Measurements from ENCODE around the gene PRSS27. TPM values are rescaled to one million over a fixed set of nuclear protein-coding genes. Genes with fewer than 3 reads are reported as not detected.

Gene PRSS27
- total and polyA plus RNA-seq, 2 donors (not counting 3 experiments of a cell fraction or from before 2014, with no cell fraction given), result 0.33 to 0.53 TPM

GRCh38 chr16:2745961-2746360 lies 25.9 kb upstream of the PRSS27 start:
- CTCF ChIA-PET, result interaction anchor here (1.2 kb wide), 1 partner anchor 181 kb away, joined by 4 read pairs; no protein-coding TSS in a partner anchor
- no peak for TF ChIP-seq POLR2AphosphoS5 (IDR thresholded peaks at IDR 0.05; ENCODE audit: insufficient read depth, low read depth, low read length)
- no peak for TF ChIP-seq EZH2 (IDR thresholded peaks at IDR 0.05; ENCODE audit: borderline replicate concordance, low read depth, low read length, severe bottlenecking)
- TF ChIP-seq CTCF (IDR thresholded peaks at IDR 0.05; ENCODE audit: extremely low read depth in 1 of 2, insufficient read depth in 1 of 2, low read depth in 1 of 2, low read length in 2 of 2), result no peak
- no peak for TF ChIP-seq POLR2A (IDR thresholded peaks at IDR 0.05; ENCODE audit: low read depth, low read length)
- no peak for TF ChIP-seq GATA2 (IDR thresholded peaks at IDR 0.05; ENCODE audit: insufficient read depth, insufficient read length, low read depth, low read length)
- no peak for TF ChIP-seq FOS (IDR thresholded peaks at IDR 0.05; ENCODE audit: borderline replicate concordance, insufficient read depth, low read length)
- no peak for TF ChIP-seq MAX (IDR thresholded peaks at IDR 0.05; ENCODE audit: insufficient read depth, insufficient read length)
- no peak for TF ChIP-seq JUN (IDR thresholded peaks at IDR 0.05; ENCODE audit: borderline replicate concordance, insufficient read depth, insufficient read length, low read depth)
- TF ChIP-seq MYC (IDR thresholded peaks at IDR 0.05; ENCODE audit: low read depth, low read length), result no peak
- Histone ChIP-seq H3K27ac (ENCODE audit: insufficient read depth, low read depth, low read length) (no peak overlapping the region), H3K27me3 (ENCODE audit: control insufficient read depth in 2 of 2, insufficient read depth in 2 of 2, low read length in 2 of 2) (no peaks in the 10 kb centered on the region), H3K9me1 (replicated peaks; ENCODE audit: control insufficient read depth, extremely low read depth, insufficient read depth, low read length) (no peaks in the 10 kb centered on the region), H4K20me1 (replicated peaks; ENCODE audit: control insufficient read depth, extremely low read depth, insufficient read depth, low read length) (no peaks in the 10 kb centered on the region), H3K9me3 (replicated peaks; ENCODE audit: control insufficient read depth, insufficient read depth, low read length) (no peaks in the 10 kb centered on the region), H3K4me3 (replicated peaks in 1 of 3; ENCODE audit: insufficient read depth in 1 of 3, low read depth in 1 of 3, low read length in 3 of 3) (no peak overlapping the region), H2AFZ (ENCODE audit: low read depth, low read length) (no peak overlapping the region), H3K36me3 (ENCODE audit: control insufficient read depth in 2 of 2, extremely low read depth in 1 of 2, insufficient read depth in 2 of 2, low read length in 2 of 2) (no peaks in the 10 kb centered on the region), H3K9ac (replicated peaks; ENCODE audit: extremely low read depth, insufficient read depth, low read length) (no peak overlapping the region), H3K4me1 (ENCODE audit: control insufficient read depth, extremely low read depth, insufficient read depth, low read length) (no peaks in the 10 kb centered on the region), H3K4me2 (ENCODE audit: insufficient read depth, low read length) (no peak overlapping the region), H3K79me2 (ENCODE audit: control insufficient read depth, insufficient read depth, low read length) (no peaks in the 10 kb centered on the region)
- no peak for DNase-seq (ENCODE audit: low read depth, low spot score)
- FAIRE-seq, result no peak
- dilution Hi-C loops (cut with MboI; ENCODE audit: extremely low pct_ligation_motif_present, low sequenced_read_pairs) (no loop called here), intact Hi-C loops (cut with micrococcal nuclease) (no loop called here)
- BruUV-seq (replicated peaks), result no TSS peak
- POLR2A ChIA-PET, result no interaction called here

Data from endothelial cell of umbilical vein (primary cell).